H1 (cell line): ENCODE results near the gene CHEK2. TPM values are rescaled to one million over a fixed set of nuclear protein-coding genes. Genes with fewer than 3 reads are reported as not detected.

Source experiments
- CTCF ChIA-PET: fragments of 300-600 bp; sonication (Branson Sonifier 250); formaldehyde crosslinking; loops from one replicate; lab custom pipeline; 2021; ENCODE audit not compliant: partially characterized antibody; lab: Charles Lee
- POLR2A ChIA-PET: fragments of 300-600 bp; sonication (Branson Sonifier 250); formaldehyde crosslinking; loops from one replicate; lab custom pipeline; 2021; ENCODE audit warnings: inconsistent platforms; ENCODE audit not compliant: partially characterized antibody; lab: Charles Lee
- DNase-seq, 2 experiments: peaks; one replicate each; pipeline versions ENCODE4 v3.0.0 to v3.0.0-alpha.2; 2010 to 2022; ENCODE audit warnings: low spot score in 2 of 2, low read depth in 1 of 2, mixed read lengths in 1 of 2
- FAIRE-seq: peaks from 2 replicates; lab custom pipeline; 2011; peaks lifted over from hg19 to GRCh38; lab: Jason Lieb, UNC
- H2AFZ ChIP-seq: 2 replicates; pipeline ENCODE4 v1.8.1; 2012; ENCODE audit warnings: low read length, inconsistent platforms
- H2AK5ac ChIP-seq: 2 replicates; pipeline ENCODE4 v1.6.1; 2013; ENCODE audit warnings: low read depth, low read length
- H2BK120ac ChIP-seq: replicated peaks from 2 replicates; pipeline ENCODE3; 2013; ENCODE audit warnings: low read depth, low read length, inconsistent platforms
- H2BK12ac ChIP-seq: 2 replicates; pipeline ENCODE4 v1.6.1; 2013; ENCODE audit warnings: low read depth, low read length
- H2BK15ac ChIP-seq: 2 replicates; pipeline ENCODE4 v1.6.1; 2013; ENCODE audit warnings: low read length
- H2BK20ac ChIP-seq: 2 replicates; pipeline ENCODE4 v1.6.1; 2013; ENCODE audit warnings: low read length
- H2BK5ac ChIP-seq: 2 replicates; pipeline ENCODE4 v1.6.1; 2013; ENCODE audit warnings: low read depth, low read length
- H3K14ac ChIP-seq: 2 replicates; pipeline ENCODE4 v1.6.1; 2013; ENCODE audit warnings: inconsistent platforms; ENCODE audit not compliant: insufficient read length
- H3K18ac ChIP-seq: 2 replicates; pipeline ENCODE4 v1.6.1; 2013; ENCODE audit warnings: low read length; ENCODE audit errors: extremely low read depth
- H3K23ac ChIP-seq: 2 replicates; pipeline ENCODE4 v1.6.1; 2013; ENCODE audit warnings: inconsistent platforms; ENCODE audit not compliant: insufficient read length
- H3K23me2 ChIP-seq: 2 replicates; pipeline ENCODE4 v1.6.1; 2013; ENCODE audit warnings: low read depth, low read length
- H3K27ac ChIP-seq: 2 replicates; pipeline ENCODE4 v1.6.1; 2011; ENCODE audit warnings: low read depth, low read length, inconsistent platforms
- H3K27me3 ChIP-seq, 4 experiments: replicated peaks in 1 of 4; 1 replicate in 1 of 4; 2 replicates in 3 of 4; pipeline versions ENCODE4 v1.6.1 to v1.8.1; 2011 to 2013; ENCODE audit warnings: low read length in 3 of 4, mild to moderate bottlenecking in 3 of 4, inconsistent platforms in 2 of 4, mixed read lengths in 2 of 4, moderate library complexity in 1 of 4; ENCODE audit not compliant: control insufficient read depth in 3 of 4, insufficient read depth in 3 of 4; ENCODE audit errors: extremely low read depth in 1 of 4
- H3K36me3 ChIP-seq, 4 experiments: 2 replicates each; pipeline versions ENCODE4 v1.6.1 to v1.8.1; 2011 to 2013; ENCODE audit warnings: mild to moderate bottlenecking in 4 of 4, low read length in 3 of 4, moderate library complexity in 2 of 4, control low read depth in 1 of 4, inconsistent platforms in 1 of 4; ENCODE audit not compliant: insufficient read depth in 4 of 4, control insufficient read depth in 2 of 4
- H3K4ac ChIP-seq: replicated peaks from 2 replicates; pipeline ENCODE3; 2013; ENCODE audit warnings: low read length, low read depth, mixed read lengths, inconsistent platforms; ENCODE audit not compliant: insufficient read length
- H3K4me1 ChIP-seq, 4 experiments: replicated peaks in 1 of 4; 1 replicate in 1 of 4; 2 replicates in 3 of 4; pipeline versions ENCODE4 v1.6.1 to v1.8.1; 2011 to 2013; ENCODE audit warnings: low read length in 3 of 4, inconsistent platforms in 2 of 4, mixed read lengths in 1 of 4; ENCODE audit not compliant: insufficient read depth in 4 of 4, control insufficient read depth in 3 of 4
- H3K4me2 ChIP-seq, 2 experiments: 2 replicates each; pipeline versions ENCODE4 v1.6.1 to v1.8.1; 2011 to 2013; ENCODE audit warnings: low read depth in 2 of 2, low read length in 2 of 2, control low read depth in 1 of 2, inconsistent platforms in 1 of 2, mild to moderate bottlenecking in 1 of 2; ENCODE audit not compliant: insufficient read depth in 1 of 2
- H3K4me3 ChIP-seq, 4 experiments: fragments of 200-600, 300-600 bp in 1 of 4; sonication (generic), shearing (Covaris generic), sonication (Bioruptor Twin) in 1 of 4; 2 replicates each; pipeline versions ENCODE4 v1.5.1 to v1.8.1; 2011 to 2016; ENCODE audit warnings: low read length in 4 of 4, low read depth in 3 of 4, control low read depth in 2 of 4, inconsistent platforms in 2 of 4, mild to moderate bottlenecking in 2 of 4, mixed read lengths in 1 of 4, moderate library complexity in 1 of 4; ENCODE audit not compliant: insufficient read depth in 2 of 4; ENCODE audit errors: extremely low read depth in 1 of 4
- H3K56ac ChIP-seq: replicated peaks from 2 replicates; pipeline ENCODE3; 2013; ENCODE audit warnings: low read depth, mild to moderate bottlenecking, mixed read lengths, low read length, inconsistent platforms; ENCODE audit not compliant: insufficient read length
- H3K79me1 ChIP-seq: 2 replicates; pipeline ENCODE4 v1.6.1; 2013; ENCODE audit warnings: low read depth, low read length, control low read depth
- H3K79me2 ChIP-seq, 2 experiments: 2 replicates each; pipeline versions ENCODE4 v1.6.1 to v1.8.1; 2012 to 2013; ENCODE audit warnings: low read length in 2 of 2, mild to moderate bottlenecking in 2 of 2, inconsistent platforms in 1 of 2; ENCODE audit not compliant: insufficient read depth in 2 of 2, control insufficient read depth in 1 of 2
- H3K9ac ChIP-seq, 4 experiments: replicated peaks in 1 of 4; 1 replicate in 1 of 4; 2 replicates in 3 of 4; pipeline versions ENCODE4 v1.6.1 to v1.8.1; 2011 to 2013; ENCODE audit warnings: low read depth in 3 of 4, low read length in 3 of 4, control low read depth in 2 of 4, mild to moderate bottlenecking in 2 of 4, moderate library complexity in 2 of 4, inconsistent platforms in 1 of 4; ENCODE audit errors: extremely low read depth in 1 of 4
- H3K9me3 ChIP-seq, 2 experiments: 2 replicates each; pipeline versions ENCODE4 v1.6.1 to v1.8.1; 2012 to 2013; ENCODE audit warnings: mild to moderate bottlenecking in 2 of 2, moderate library complexity in 2 of 2, control low read depth in 1 of 2, inconsistent platforms in 1 of 2, low read depth in 1 of 2, low read length in 1 of 2, mixed read lengths in 1 of 2; ENCODE audit not compliant: insufficient read depth in 2 of 2
- H4K20me1 ChIP-seq, 2 experiments: replicated peaks in 1 of 2; 2 replicates each; pipeline versions ENCODE3 to v1.8.1; 2011 to 2013; ENCODE audit warnings: inconsistent platforms in 2 of 2, low read length in 2 of 2, mild to moderate bottlenecking in 1 of 2; ENCODE audit not compliant: insufficient read depth in 2 of 2, control insufficient read depth in 1 of 2
- H4K5ac ChIP-seq: 2 replicates; pipeline ENCODE4 v1.6.1; 2013; ENCODE audit warnings: low read length, low read depth, mixed read lengths, inconsistent platforms; ENCODE audit not compliant: insufficient read length
- H4K8ac ChIP-seq: 2 replicates; pipeline ENCODE4 v1.8.0; 2013; ENCODE audit warnings: mild to moderate bottlenecking, moderate library complexity, low read length, inconsistent platforms; ENCODE audit not compliant: insufficient read depth; ENCODE audit errors: extremely low read depth
- H4K91ac ChIP-seq: replicated peaks from 2 replicates; pipeline ENCODE3; 2013; ENCODE audit warnings: low read length, mixed read lengths, inconsistent platforms; ENCODE audit not compliant: insufficient read length
- ASH2L ChIP-seq: fragments of 200-600, 300-600 bp; sonication (generic); IDR thresholded peaks from one replicate; pipeline ENCODE4 v1.7.1; 2017; ENCODE audit warnings: low read length
- BACH1 ChIP-seq: IDR thresholded peaks from 2 replicates; pipeline ENCODE4 v1.6.1; 2012; ENCODE audit warnings: low read length, improper control_type of control experiment
- HDAC6 ChIP-seq: IDR thresholded peaks from one replicate; pipeline ENCODE4 v1.7.1; 2012; ENCODE audit warnings: low read depth, mild to moderate bottlenecking, inconsistent platforms, low read length, moderate library complexity
- KDM5A ChIP-seq: fragments of 200-600 bp; IDR thresholded peaks from 2 replicates; pipeline ENCODE4 v1.7.1; 2012; ENCODE audit warnings: mild to moderate bottlenecking, low read length, inconsistent platforms, mixed read lengths
- ZNF274 ChIP-seq: IDR thresholded peaks from 2 replicates; pipeline ENCODE4 v1.7.0; 2012; ENCODE audit warnings: low read length, borderline replicate concordance; ENCODE audit errors: extremely low read depth
- WGBS, 2 experiments: shearing (Covaris generic) in 1 of 2; methylation state at CpG; one replicate each; pipeline versions ENCODE4 v1.1.6 to v1.1.7; 2013 to 2015; ENCODE audit warnings: low lambda C conversion rate in 2 of 2, mixed read lengths in 2 of 2, inconsistent platforms in 1 of 2, low coverage in 1 of 2, missing lambda C conversion rate in 1 of 2; ENCODE audit not compliant: insufficient replicate concordance in 2 of 2, insufficient coverage in 1 of 2, insufficient read length in 1 of 2; ENCODE audit errors: extremely low coverage in 1 of 2, missing lambda C conversion rate in 1 of 2; 5-methylcytosine and 5-hydroxymethylcytosine counted together
- polyA plus RNA-seq, 7 experiments: library from polyadenylated mRNA; depleted of rRNA in 3 of 7; stranded (reverse) in 5 of 7; unstranded in 2 of 7; fragments of >200 nt in 5 of 7; fragments of 200-250 nt in 2 of 7; gene quantifications; 1 replicate in 5 of 7; 2 replicates in 1 of 7; 4 replicates in 1 of 7; pipeline versions ENCODE4 v1.2.1 to v1.2.3, GENCODE V29; 2011 to 2013; ENCODE audit warnings: missing spikeins in 2 of 7, mixed read lengths in 2 of 7
- total RNA-seq: library from RNA; stranded (reverse); fragmentation: NEBNext Ultra II Directional; extraction: Animal tissue kit (Norgen Biotek cat#: 25700); gene quantifications from 2 replicates; pipeline ENCODE4 v1.2.1, GENCODE V29; 2021

Gene CHEK2
- total and polyA plus RNA-seq, 2 of the 8 experiments (the other 6 are each of a cell fraction or from before 2014, with no cell fraction given) = 74.9 to 89.5 TPM

DNA sequence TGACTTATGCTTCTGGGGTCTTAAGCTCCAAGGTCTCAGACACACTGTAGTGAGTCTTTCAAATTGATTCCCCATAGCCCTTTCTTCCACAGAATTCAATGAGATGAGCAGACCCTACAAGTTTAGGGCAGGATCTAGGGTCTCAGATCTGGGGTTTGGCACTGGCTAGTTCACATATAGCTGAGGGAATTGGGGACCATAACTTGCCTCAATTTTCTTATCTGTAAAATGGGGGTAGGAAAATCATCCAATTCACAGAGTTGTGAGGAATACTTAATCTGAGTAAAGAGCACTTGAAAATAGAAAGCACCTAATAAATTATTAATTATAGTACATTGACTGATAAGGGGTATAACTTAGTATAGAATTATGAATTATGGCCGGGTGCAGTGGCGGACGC lies 25.0 kb upstream of the CHEK2 start:
- no peak overlapping the region for H4K8ac ChIP-seq
- H2BK120ac ChIP-seq = no peak overlapping the region
- H3K27me3 ChIP-seq = no peaks in the 10 kb centered on the region
- no peak for FAIRE-seq
- H3K14ac ChIP-seq = no peak overlapping the region
- TF ChIP-seq KDM5A (no peak), ASH2L (no peak), HDAC6 (no peak), ZNF274 (no peak), BACH1 (no peak)
- TF ChIP-seq, all 59 proteins: peak for 0
- no peaks in the 10 kb centered on the region for H3K9me3 ChIP-seq
- no peaks in the 10 kb centered on the region for H3K79me1 ChIP-seq
- H2BK5ac ChIP-seq = no peak overlapping the region
- no peak overlapping the region for H3K56ac ChIP-seq
- no peak overlapping the region for H3K23ac ChIP-seq
- H2BK12ac ChIP-seq = no peak overlapping the region
- H3K79me2 ChIP-seq = no peaks in the 10 kb centered on the region
- H2AFZ ChIP-seq = no peak overlapping the region
- H4K20me1 ChIP-seq = no peaks in the 10 kb centered on the region
- no peak overlapping the region for H4K5ac ChIP-seq
- no peak overlapping the region for H3K4ac ChIP-seq
- H4K91ac ChIP-seq = no peak overlapping the region
- no peak for DNase-seq
- ChIA-PET POLR2A (interaction anchor here (0.8 to 1.5 kb wide), 3 partner anchors 10 to 32 kb away, joined by 3 to 4 read pairs (median 3); no protein-coding TSS in a partner anchor), CTCF (interaction anchor here (0.7 to 1.0 kb wide), 2 partner anchors 13 to 215 kb away, joined by 3 to 4 read pairs; no protein-coding TSS in a partner anchor)
- 98% methylated on average over 3 of the region's 3 CpGs; no CpG with 5 or more reads in 1 of the 2 experiments for WGBS, 2 experiments
- H3K23me2 ChIP-seq = no peaks in the 10 kb centered on the region
- no peak overlapping the region for H3K18ac ChIP-seq
- H3K9ac ChIP-seq = no peak overlapping the region
- no peak overlapping the region for H2AK5ac ChIP-seq
- H3K4me3 ChIP-seq = no peak overlapping the region
- H3K4me2 ChIP-seq = no peak overlapping the region
- H2BK15ac ChIP-seq = no peak overlapping the region
- H3K27ac ChIP-seq = no peak overlapping the region
- H3K36me3 ChIP-seq = no peaks in the 10 kb centered on the region
- no peaks in the 10 kb centered on the region for H3K4me1 ChIP-seq
- no peak overlapping the region for H2BK20ac ChIP-seq
